Neural cell (in vitro differentiated cells): Measurements from ENCODE around the gene SIVA1. TPM values are rescaled to one million over a fixed set of nuclear protein-coding genes. Genes with fewer than 3 reads are reported as not detected.

Experiments
- H2AFZ ChIP-seq: fragments of 200-600, 300-800 bp; sonication (generic), shearing (Covaris generic); 2 replicates; pipeline ENCODE4 v1.6.0; 2014; ENCODE audit warnings: low read depth, mild to moderate bottlenecking, antibody characterized with exemption, low read length, moderate library complexity
- H3F3A ChIP-seq: fragments of 200-600 bp; shearing (Covaris generic); 2 replicates; pipeline ENCODE4 v1.6.1; 2016; ENCODE audit warnings: mild to moderate bottlenecking, moderate library complexity, mixed read lengths, antibody characterized with exemption, low read length; ENCODE audit not compliant: insufficient read depth, poor library complexity, severe bottlenecking
- H3K27ac ChIP-seq: fragments of 200-600, 300-800 bp; sonication (generic), shearing (Covaris generic); 2 replicates; pipeline ENCODE4 v1.5.1; 2014; ENCODE audit warnings: mild to moderate bottlenecking, low read length, moderate library complexity
- H3K27me3 ChIP-seq: fragments of 300-800, 200-600 bp; sonication (generic), shearing (Covaris generic); 2 replicates; pipeline ENCODE4 v1.6.0; 2014; ENCODE audit warnings: mild to moderate bottlenecking, low read depth, low read length, moderate library complexity; ENCODE audit not compliant: insufficient read depth
- H3K36me3 ChIP-seq: fragments of 300-800, 200-600 bp; sonication (generic), shearing (Covaris generic); 2 replicates; pipeline ENCODE4 v1.5.1; 2014; ENCODE audit warnings: mild to moderate bottlenecking, antibody characterized with exemption, low read length, moderate library complexity; ENCODE audit not compliant: insufficient read depth
- H3K4me2 ChIP-seq: fragments of 300-800, 200-600 bp; sonication (generic), shearing (Covaris generic); 2 replicates; pipeline ENCODE4 v1.6.0; 2014; ENCODE audit warnings: mild to moderate bottlenecking, low read length
- H3K4me3 ChIP-seq: fragments of 300-800, 200-600 bp; sonication (generic), shearing (Covaris generic); 2 replicates; pipeline ENCODE4 v1.5.1; 2014; ENCODE audit warnings: mild to moderate bottlenecking, low read length, moderate library complexity
- H3K79me2 ChIP-seq: fragments of 200-600 bp; shearing (Covaris generic); replicated peaks from 2 replicates; pipeline ENCODE4 v1.6.0; 2014; ENCODE audit warnings: mild to moderate bottlenecking, low read length, moderate library complexity; ENCODE audit not compliant: insufficient read depth
- H3K9ac ChIP-seq: fragments of 300-800, 200-600 bp; sonication (generic), shearing (Covaris generic); 2 replicates; pipeline ENCODE4 v1.6.1; 2016; ENCODE audit warnings: mild to moderate bottlenecking, low read length, mixed read lengths
- H3K9me2 ChIP-seq: fragments of 200-600 bp; shearing (Covaris generic); 2 replicates; pipeline ENCODE4 v1.6.1; 2016; ENCODE audit warnings: mild to moderate bottlenecking, low read length, mixed read lengths; ENCODE audit not compliant: insufficient read depth
- H3K9me3 ChIP-seq: fragments of 200-600, 300-800 bp; sonication (generic), shearing (Covaris generic); 2 replicates; pipeline ENCODE4 v1.6.1; 2016; ENCODE audit warnings: mild to moderate bottlenecking, mixed run types, low read length, moderate library complexity, mixed read lengths
- H4K20me1 ChIP-seq: fragments of 200-600 bp; shearing (Covaris generic); 2 replicates; pipeline ENCODE4 v1.6.1; 2016; ENCODE audit warnings: mild to moderate bottlenecking, mixed run types; ENCODE audit not compliant: insufficient read depth
- CTCF ChIP-seq: fragments of 450-650 bp; IDR thresholded peaks from 2 replicates; pipeline ENCODE4 v1.5.1; 2014; ENCODE audit warnings: antibody characterized with exemption, mild to moderate bottlenecking, moderate library complexity; ENCODE audit not compliant: poor library complexity, severe bottlenecking
- EP300 ChIP-seq: fragments of 450-650 bp; conservative IDR thresholded peaks from 2 replicates; pipeline ENCODE4 v1.6.1; 2014; ENCODE audit warnings: antibody characterized with exemption, mild to moderate bottlenecking, moderate library complexity; ENCODE audit not compliant: poor library complexity, severe bottlenecking
- EZH2 ChIP-seq: fragments of 200-600, 300-800 bp; shearing (Covaris generic), sonication (generic); IDR thresholded peaks from 2 replicates; pipeline ENCODE4 v1.6.1; 2014; ENCODE audit warnings: antibody characterized with exemption, low read length, borderline replicate concordance, mild to moderate bottlenecking; ENCODE audit not compliant: insufficient read depth, poor library complexity, severe bottlenecking
- MXI1 ChIP-seq: fragments of 450-650 bp; conservative IDR thresholded peaks from 2 replicates; pipeline ENCODE4 v1.6.1; 2014; ENCODE audit warnings: antibody characterized with exemption, mild to moderate bottlenecking; ENCODE audit not compliant: poor library complexity, severe bottlenecking
- POLR2AphosphoS5 ChIP-seq: IDR thresholded peaks from 2 replicates; pipeline ENCODE4 v1.6.1; 2012
- RAD21 ChIP-seq: fragments of 450-650 bp; conservative IDR thresholded peaks from 2 replicates; pipeline ENCODE4 v1.6.1; 2014; ENCODE audit warnings: antibody characterized with exemption, mild to moderate bottlenecking, moderate library complexity
- REST ChIP-seq: IDR thresholded peaks from 2 replicates; pipeline ENCODE4 v1.6.1; 2012; ENCODE audit warnings: borderline replicate concordance
- SMC3 ChIP-seq: fragments of 450-650 bp; conservative IDR thresholded peaks from 2 replicates; pipeline ENCODE4 v1.6.1; 2014; ENCODE audit warnings: antibody characterized with exemption, mild to moderate bottlenecking, moderate library complexity; ENCODE audit not compliant: poor library complexity
- TAF1 ChIP-seq: IDR thresholded peaks from 2 replicates; pipeline ENCODE4 v1.6.1; 2012; ENCODE audit warnings: low read depth
- polyA plus RNA-seq: library from polyadenylated mRNA; depleted of rRNA; stranded (reverse); fragments of >200 nt; gene quantifications from 2 replicates; pipeline ENCODE4 v1.2.3, GENCODE V29; 2014

The SIVA1 gene
- polyA plus RNA-seq, 1 donor from 2014 or later: 180 TPM

- TF ChIP-seq CTCF: no peak
- no peak for TF ChIP-seq RAD21
These were observed 27.6 kb downstream of the SIVA1 start (continued) for GRCh38 chr14:104780513-104781030.

- H4K20me1 ChIP-seq: no peaks in the 10 kb centered on the region
- no peaks in the 10 kb centered on the region for H3K36me3 ChIP-seq
- no peak overlapping the region for H3K27ac ChIP-seq
- H3F3A ChIP-seq: no peaks in the 10 kb centered on the region
- no peak for TF ChIP-seq TAF1
- TF ChIP-seq SMC3: no peak
- TF ChIP-seq REST: no peak
- no peak for TF ChIP-seq EP300
- TF ChIP-seq RAD21: no peak
- TF ChIP-seq POLR2AphosphoS5: no peak
- TF ChIP-seq MXI1: no peak
- TF ChIP-seq CTCF: no peak
- no peak for TF ChIP-seq EZH2
- H3K9me2 ChIP-seq: no peaks in the 10 kb centered on the region
- H3K79me2 ChIP-seq: no peaks in the 10 kb centered on the region
- no peak overlapping the region for H3K9ac ChIP-seq
- no peaks in the 10 kb centered on the region for H3K27me3 ChIP-seq
- H2AFZ ChIP-seq: no peak overlapping the region
- no peaks in the 10 kb centered on the region for H3K9me3 ChIP-seq
- no peak overlapping the region for H3K4me3 ChIP-seq
- H3K4me2 ChIP-seq: no peak overlapping the region
These were observed 28.5 kb downstream of the SIVA1 start for GRCh38 chr14:104781271-104782077.
